Measurements from ENCODE around the gene CEACAM16.
"Not testable (repeated sequence)": the region's sequence is repeated elsewhere in the genome, so short reads cannot be mapped to it uniquely, and the experiment has no call there.

CEACAM16 gene

DNA sequence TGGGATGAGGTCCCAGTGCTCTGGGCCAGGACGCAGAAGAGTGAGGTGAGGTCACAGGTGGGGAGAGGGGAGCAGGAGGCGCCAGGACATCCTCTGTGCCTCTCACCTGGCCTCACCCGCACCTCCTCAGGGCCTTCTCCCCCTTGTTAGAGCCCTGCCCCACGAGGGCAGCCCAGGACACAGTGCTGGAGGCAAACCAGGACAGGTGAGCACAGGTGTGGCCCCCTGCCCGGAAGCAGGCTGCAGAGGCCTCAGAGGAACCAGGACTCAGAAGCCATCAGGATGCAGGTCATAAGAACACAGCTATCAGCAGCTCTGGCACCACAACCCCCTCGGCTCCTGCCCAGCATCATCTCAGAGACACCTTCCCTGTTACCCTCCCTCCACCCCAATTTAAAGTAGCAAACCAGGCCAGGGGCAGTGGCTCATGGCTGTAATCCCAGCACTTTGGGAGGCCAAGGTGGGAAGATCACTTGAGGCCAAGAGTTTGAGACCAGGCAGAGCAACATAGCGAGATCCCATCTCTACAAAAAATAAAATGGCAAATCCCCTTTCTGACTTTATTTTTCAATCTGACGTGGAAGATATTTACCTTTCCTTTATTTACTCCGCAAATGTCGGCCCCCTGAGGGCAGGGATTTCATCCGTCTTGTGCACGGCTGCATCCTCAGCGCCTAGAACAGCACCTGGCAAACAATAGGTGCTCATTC, at the start of gene CEACAM16:
Gene CEACAM16, plus strand, starts transcription at position 660 of the 710 bp plus-strand sequence. CDS start 2,306 bp downstream, outside the sequence.
- no peak for DNase-seq

- DNase-seq = no peak
Measured at GRCh38 chr19:44649578-44650145, 49.3 kb upstream of the CEACAM16 start.

GRCh38 chr19:44653343-44653742, 45.6 kb upstream of the CEACAM16 start:
- no peak for DNase-seq

- DNase-seq = peak; percentile 65
Measured at GRCh38 chr19:44653977-44654774, 44.8 kb upstream of the CEACAM16 start.

DNA sequence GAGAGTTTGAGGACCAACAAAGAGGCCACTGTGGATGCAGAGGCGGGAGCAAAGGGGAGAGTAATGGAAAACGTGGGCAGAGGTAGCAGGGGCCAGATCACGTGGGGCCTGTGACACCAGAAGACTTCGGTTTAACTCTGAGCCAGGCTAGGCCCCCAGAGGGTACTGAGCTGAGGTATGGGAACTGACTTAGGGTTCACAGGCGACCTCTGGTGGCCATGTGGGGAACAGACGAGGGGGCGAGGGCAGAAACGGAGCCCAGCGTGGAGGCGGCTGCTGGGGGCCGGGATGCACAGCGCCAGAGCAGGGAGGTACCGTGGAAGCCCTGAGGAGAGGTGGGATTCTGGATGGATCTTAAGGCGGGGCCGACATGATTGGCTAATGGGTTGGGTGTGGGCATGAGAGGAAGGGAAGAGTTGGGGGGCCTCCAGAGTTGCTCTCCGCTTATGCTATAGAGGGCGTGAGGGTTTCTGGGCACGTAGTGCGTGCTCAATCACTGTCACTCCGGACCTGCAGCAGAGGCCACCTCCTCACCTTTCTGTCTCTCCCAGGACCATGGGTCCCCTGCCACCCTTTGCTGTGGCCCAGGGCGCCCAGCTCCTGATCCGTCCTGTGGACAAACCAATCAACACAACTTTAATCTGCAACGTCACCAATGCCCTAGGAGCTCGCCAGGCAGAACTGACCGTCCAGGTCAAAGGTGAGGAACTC, 41.6 kb upstream of the CEACAM16 start:
- no peak for DNase-seq

DNA sequence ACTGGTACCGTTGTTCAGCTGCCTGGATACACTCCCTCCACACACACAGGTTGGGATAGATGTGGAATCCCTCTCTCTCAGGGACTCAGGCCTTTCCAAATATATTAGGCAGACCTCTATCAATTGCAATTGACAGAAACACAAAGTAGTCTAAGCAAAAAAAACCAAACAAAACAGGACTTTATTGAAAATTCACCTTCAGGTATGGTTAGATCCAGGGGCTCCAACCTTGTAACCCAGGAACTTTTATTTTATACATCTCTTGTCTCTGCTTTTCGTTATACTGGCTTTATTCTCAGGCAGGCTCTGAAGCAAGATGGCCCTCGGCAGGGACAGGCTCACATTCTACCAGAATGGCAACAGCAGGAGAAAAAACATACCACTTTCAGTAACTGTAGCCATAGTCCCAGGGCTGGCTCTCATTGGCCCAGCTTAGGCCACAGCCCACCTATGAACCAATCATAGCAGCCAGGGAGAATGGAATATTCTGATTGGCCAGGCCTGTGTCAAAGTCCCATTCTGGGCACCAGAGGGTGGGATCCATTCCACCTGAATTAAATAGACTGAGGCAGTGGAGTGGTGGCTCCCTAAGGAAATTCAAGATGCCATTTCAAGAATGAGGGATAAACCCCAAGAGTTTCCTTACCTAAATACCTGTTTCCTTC, 40.8 kb upstream of the CEACAM16 start:
- no peak for DNase-seq

DNA sequence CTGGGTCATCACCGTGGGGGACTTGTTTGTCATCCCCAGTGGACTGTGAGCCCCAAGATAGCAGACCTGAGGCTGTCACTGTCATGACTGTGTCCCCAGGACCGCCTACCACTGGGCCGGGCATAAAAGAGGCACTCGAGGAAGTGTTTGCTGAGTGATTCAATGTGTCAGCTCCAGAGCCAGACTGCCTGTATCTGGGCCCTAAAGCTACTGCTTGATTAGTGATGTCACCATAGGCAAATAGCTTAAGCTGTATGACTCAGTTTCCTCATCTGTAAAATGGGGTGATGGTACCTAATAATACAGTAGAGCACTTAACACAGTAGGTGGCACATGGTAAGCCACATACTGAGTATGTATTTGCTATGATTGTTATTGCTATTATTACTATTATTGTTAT, 38.9 kb upstream of the CEACAM16 start:
- DNase-seq = no peak

DNA sequence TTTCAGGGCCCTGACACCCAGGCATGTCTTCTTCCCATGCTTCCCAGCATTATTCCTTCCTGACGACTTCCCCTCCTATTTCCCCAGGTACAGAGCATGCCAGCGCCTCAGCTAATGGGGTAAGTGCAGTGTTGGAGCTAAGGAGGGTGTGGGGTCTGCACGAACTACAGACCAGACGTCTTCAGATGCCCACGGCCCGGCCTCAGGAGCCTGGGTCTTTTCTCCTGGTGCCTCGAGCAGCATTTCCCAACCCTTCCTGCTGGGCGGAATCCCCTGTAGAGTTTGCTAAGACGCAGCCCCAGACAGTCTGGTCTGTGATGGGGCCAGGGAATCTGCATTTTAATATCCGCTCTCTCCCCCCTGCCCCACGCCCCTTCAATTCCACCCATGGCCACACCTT, 37.7 kb upstream of the CEACAM16 start:
- DNase-seq = no peak

DNA sequence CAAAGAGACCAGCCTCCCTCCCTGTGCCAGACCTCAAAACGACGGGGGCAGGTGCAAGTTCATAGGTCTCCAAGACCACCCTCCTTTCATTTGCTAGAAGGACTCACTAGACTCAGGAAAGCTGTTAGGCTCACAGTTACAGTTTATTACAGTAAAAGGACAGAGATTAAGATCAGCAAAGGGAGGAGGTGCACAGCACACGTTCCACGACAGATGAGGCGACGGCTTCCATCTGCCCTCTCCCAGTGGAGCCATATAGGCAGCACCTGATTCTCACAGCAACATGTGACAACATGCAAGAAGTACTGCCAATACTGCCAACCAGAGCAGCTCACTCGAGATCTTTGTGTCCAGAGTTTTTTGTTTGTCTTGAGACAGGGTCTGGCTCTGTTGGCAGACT, 37.0 kb upstream of the CEACAM16 start:
- DNase-seq = no peak

DNA sequence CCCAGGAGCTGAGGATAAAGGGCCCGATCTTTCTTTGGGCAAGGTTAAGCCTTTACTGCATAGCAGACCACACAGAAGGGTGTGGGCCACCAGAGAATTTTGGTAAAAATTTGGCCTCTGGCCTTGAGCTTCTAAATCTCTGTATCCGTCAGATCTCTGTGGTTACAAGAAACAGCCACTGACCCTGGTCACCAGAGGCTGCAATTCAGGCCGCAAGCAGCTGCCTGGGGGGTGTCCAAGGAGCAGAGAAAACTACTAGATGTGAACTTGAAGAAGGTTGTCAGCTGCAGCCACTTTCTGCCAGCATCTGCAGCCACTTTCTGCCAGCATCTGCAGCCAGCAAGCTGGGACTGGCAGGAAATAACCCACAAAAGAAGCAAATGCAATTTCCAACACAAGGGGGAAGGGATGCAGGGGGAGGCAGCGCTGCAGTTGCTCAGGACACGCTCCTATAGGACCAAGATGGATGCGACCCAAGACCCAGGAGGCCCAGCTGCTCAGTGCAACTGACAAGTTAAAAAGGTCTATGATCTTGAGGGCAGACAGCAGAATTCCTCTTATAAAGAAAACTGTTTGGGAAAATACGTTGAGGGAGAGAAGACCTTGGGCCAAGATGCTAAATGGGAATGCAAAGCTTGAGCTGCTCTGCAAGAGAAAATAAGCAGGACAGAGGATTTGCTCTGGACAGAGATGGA, 36.1 kb upstream of the CEACAM16 start:
- DNase-seq = no peak

- no peak for DNase-seq
Measured at GRCh38 chr19:44663996-44664395, 35.0 kb upstream of the CEACAM16 start.

DNA sequence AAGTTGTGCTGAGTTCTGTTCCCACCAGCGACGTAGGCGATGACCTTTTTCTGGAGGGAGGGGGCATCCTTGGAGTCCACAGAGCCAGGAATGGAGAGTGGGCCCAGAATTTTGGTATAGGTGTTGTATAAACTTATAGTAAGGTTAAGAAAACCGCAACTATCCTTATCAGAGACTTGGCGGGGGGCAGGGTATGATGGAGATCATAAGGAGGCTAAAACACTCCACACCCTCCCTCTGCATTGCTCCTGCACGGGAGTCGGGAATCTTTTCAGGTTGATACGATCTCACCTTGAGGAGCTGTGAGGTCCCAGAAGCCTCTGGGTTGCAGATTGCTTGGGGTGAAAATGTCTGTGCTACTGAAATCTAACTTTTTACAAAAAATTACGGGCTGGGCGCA, 34.0 kb upstream of the CEACAM16 start:
- DNase-seq = no peak

DNA sequence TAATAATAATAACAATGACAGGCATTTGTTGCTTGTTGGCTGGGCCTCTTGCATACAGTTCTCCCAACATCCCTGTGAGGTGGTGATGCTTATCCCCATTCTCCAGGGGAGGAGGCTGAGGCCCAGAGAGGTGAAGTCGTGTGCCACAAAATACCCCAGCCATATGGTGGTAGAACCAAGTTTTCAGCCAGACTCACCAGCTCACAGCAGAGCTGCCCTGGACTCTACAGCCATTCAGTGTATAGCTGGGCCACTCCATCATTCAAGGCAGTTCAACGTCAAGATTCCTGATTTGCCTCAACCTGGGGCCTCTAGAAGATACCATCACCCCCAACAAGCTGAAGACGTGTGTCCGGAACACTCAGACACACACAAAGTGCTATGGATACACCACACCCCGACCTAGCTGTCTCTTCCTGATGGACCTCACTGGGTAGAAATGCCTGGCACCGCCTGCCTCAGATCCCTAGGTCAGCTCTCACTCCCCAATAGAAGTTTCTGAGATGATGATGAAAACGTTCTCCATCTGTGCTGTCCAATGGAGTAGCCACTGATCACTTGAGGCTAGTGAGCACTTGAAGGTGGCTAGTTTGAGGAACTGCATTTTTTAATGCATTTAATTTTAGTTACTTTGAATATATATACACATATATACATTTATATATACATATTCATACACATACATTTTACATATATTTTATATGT, 31.9 kb upstream of the CEACAM16 start:
- DNase-seq = no peak

GRCh38 chr19:44668985-44669764, 29.8 kb upstream of the CEACAM16 start:
- no peak for DNase-seq

DNA sequence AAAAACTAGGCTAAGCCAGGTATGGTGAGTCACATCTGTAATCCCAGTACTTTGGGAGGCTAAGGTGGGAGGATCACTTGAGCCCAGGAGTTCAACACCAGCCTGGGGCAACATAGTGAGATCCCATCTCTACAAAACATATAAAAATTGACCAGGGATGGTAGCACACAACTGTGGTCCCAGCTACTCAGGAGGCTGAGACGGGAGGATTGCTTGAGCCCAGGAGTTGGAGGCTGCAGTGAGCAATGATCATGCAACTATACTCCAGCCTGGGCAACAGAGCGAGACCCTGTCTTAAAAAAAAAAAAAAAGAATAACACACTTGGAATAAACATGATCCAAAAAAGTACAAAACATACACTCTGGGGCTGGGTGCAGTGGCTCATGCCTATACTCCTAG, 28.9 kb upstream of the CEACAM16 start:
- not testable (repeated sequence) for DNase-seq

DNA sequence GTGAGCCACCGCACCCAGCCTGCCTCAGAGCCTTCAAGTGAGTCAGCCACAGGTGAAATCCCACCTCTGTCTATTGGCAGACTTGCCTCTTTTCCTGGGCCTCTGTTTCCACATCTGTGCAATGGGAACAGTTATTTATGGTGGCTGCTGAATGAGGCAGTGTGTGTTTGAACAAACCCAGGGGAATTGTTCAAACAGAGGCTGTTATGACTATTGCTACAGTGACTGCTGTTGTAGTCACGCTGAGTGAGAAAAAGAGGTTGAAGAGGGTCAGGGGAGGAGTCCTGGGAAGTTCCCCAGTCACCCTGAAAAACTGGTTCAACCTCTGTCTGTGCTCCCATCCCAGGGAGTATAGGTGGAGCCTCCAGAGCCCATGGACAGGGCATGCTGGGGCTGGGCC, 27.6 kb upstream of the CEACAM16 start, which contains the start of gene CEACAM19:
Gene CEACAM19, plus strand, starts transcription at position 83 of the 400 bp plus-strand sequence. CDS start 450 bp downstream, outside the sequence.
- no peak for DNase-seq

DNA sequence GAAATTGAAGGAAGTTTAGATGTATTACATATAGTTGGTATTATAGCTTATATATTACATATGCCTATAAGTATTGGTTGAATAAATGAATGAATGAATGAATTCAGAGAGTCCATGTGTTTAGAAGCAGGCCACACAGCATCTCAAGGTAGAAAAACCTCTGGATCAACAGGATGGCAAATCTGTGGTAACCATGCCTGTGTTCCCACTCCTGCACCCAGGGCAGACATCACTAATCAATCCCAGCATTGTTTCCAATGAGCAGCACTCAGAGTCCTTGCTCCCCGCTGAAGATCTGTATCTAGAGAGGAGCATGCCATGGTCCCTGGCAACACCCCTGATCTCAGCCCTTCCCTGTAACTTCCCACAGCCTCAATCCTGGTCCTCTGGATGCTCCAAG, 26.7 kb upstream of the CEACAM16 start:
- DNase-seq = no peak

DNA sequence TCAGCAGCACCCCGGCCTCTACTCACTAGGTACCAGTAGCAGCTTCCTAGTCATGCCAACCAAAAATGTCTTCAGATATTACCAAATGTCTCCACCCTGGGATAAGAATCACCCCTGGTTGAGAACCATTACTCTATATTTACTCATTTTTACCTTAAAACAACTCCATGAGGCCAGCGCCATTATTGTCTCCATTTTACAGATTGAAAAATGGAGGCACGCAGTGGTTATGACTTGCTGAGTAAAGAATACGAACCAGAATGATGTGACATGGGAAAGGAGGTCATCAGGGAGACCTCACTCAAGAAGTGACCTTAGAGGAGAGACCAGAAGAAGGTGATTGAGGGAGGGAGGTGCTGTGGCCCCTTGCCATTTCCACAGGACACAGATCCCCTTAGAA, 25.4 kb upstream of the CEACAM16 start:
- DNase-seq = no peak

DNA sequence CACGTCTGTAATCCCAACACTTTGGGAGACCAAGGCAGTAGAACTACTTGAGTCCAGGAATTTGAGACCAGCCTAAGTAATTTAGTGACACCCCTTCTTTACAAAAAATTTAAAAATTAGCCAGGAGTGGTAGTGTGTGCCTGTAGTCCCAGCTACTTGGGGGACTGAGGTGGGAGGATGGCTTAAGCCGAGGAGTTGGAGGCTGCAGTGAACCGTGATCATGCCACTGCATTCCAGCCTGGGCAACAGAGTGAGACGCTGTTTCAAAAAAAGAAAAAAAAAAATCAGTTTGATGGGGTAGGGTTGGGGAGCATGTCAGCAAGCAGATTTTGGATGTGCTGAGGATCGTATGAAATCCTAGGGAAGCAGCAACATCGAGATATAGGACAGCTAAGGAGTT, 23.4 kb upstream of the CEACAM16 start:
- no peak for DNase-seq

DNA sequence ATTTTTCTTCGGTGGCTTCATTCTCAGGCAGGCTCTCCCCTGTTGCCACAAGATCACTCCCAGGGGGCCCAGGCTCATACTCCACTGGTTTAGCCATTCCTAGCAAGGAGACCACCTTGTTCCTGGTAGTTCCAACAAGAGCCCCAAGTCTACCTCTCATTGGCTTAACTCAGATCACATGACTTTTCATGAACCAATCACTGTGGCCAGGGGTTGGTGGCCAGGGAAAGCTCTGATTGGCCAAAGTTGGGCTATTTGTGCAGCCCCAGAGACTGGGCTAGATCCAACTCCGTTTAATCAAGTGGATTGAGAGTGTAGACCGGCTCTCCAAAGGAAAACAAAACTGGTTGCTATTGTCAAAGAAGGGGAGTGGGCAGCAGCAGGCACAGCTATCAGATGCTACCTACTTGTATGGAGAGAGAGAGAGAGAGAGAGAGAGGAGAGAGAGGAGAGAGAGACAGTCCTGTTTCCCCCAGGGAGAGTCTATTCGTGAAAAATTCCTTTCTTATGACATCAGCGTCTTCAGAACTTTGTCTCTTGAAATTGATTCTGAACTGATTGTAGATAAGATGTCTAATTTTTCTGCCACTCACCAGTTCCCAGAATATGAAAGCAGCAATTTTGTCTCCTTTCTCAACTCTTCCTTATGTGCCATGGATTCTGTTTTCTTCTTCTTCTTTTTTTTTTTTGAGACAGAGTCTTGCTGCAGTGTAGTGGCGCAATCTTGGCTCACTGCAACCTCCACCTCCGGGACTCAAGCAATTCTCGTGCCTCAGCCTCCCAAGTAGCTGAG, 21.7 kb upstream of the CEACAM16 start:
- DNase-seq = no peak
